ENCODE data around the gene MGST3. TPM values are rescaled to one million over a fixed set of nuclear protein-coding genes. Genes with fewer than 3 reads are reported as not detected.
A peak's percentile ranks its signal among the peaks of the same experiment; 100 is the strongest.

The MGST3 gene
- total and polyA plus RNA-seq, 2 of the 13 experiments (the other 11 are each of a cell fraction or from before 2014, with no cell fraction given), result 59.7 to 61.2 TPM

DNA sequence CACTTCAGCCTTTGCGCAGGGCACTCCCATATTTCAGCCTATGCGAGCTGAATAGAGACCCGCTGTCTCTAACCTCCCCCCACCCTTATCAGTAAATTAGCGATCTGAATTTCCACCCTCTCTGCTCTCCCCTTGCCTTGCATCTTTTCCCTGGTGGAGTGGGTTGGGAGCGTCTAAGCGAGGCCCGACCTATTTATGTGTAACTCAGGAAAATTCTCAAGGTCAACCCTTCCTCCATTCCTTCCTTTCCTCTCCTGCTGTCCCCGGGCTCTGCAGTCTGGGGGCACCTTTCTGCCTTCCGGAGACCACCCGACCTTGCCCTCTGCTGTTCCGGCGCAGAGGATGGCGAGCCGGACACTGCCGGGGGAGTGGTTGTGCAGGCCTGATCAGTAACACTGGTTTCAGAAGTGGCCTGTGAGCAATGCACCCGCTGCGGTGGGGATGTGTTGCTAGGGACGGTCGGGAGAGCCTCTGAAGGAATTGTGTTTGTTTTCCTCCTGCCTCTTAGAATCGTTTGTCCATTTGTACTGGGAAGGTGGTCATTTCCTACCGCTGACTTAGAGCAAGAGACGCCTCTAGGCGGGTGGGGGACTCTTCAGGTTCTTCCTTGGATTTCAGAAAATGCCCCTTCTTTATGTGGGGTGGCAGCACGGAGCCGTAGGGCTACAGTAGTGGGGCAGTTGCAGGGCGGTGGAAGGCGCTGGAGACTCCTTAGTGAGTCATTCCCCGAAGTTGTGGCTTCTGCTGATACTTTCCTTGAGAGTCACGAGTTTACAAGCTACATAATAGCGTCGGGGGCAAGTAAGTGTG lies 513 bp downstream of the MGST3 start (continued):
- TF ChIP-seq, protein P1, sequence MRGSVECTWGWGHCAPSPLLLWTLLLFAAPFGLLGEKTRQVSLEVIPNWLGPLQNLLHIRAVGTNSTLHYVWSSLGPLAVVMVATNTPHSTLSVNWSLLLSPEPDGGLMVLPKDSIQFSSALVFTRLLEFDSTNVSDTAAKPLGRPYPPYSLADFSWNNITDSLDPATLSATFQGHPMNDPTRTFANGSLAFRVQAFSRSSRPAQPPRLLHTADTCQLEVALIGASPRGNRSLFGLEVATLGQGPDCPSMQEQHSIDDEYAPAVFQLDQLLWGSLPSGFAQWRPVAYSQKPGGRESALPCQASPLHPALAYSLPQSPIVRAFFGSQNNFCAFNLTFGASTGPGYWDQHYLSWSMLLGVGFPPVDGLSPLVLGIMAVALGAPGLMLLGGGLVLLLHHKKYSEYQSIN (CRISPR knock-in tag; IDR thresholded peaks at IDR 0.05; ENCODE audit: borderline replicate concordance), result no peak
- TF ChIP-seq ZNF430 (CRISPR knock-in tag; IDR thresholded peaks at IDR 0.05) (peak; percentile 0; the same call in 1 of the 2 replicates), ELF1 (CRISPR knock-in tag; IDR thresholded peaks at IDR 0.05) (0 out of 2 replicates have a peak, but pooled peaks have one; percentile 11), CSRNP2 (CRISPR knock-in tag; conservative IDR thresholded peaks at IDR 0.05; ENCODE audit: low read depth) (no peak), PHB2 (IDR thresholded peaks at IDR 0.05; ENCODE audit: partially characterized antibody) (no peak), KMT2B (CRISPR knock-in tag; IDR thresholded peaks at IDR 0.05) (no peak), ZNF572 (CRISPR knock-in tag; IDR thresholded peaks at IDR 0.05) (peak; percentile 18; the same call in 1 of the 2 replicates), ZNF749 (CRISPR knock-in tag; IDR thresholded peaks at IDR 0.05; ENCODE audit: borderline replicate concordance) (no peak), ESRRA (CRISPR knock-in tag; IDR thresholded peaks at IDR 0.05; ENCODE audit: low read depth) (no peak), IKZF4 (CRISPR knock-in tag; IDR thresholded peaks at IDR 0.05; ENCODE audit: borderline replicate concordance, low read depth, not compliant biosample characterization) (no peak), HNRNPL (IDR thresholded peaks at IDR 0.05; ENCODE audit: low read depth, low read length) (no peak), ZNF598 (CRISPR knock-in tag; IDR thresholded peaks at IDR 0.05; ENCODE audit: borderline replicate concordance) (no peak), TBX2 (CRISPR knock-in tag; IDR thresholded peaks at IDR 0.05; ENCODE audit: borderline replicate concordance) (no peak), KLF15 (CRISPR knock-in tag; IDR thresholded peaks at IDR 0.05; ENCODE audit: borderline replicate concordance) (no peak), SNAPC5 (CRISPR knock-in tag; IDR thresholded peaks at IDR 0.05; ENCODE audit: borderline replicate concordance) (0 out of 2 replicates have a peak, but pooled peaks have one; percentile 60), PHF20 (CRISPR knock-in tag; IDR thresholded peaks at IDR 0.05) (no peak), PAX8 (CRISPR knock-in tag; IDR thresholded peaks at IDR 0.05; ENCODE audit: borderline replicate concordance) (no peak), ONECUT2 (CRISPR knock-in tag; IDR thresholded peaks at IDR 0.05) (no peak), ZBTB21 (CRISPR knock-in tag; IDR thresholded peaks at IDR 0.05) (0 out of 2 replicates have a peak, but pooled peaks have one; percentile 20)
- TF ChIP-seq, protein P2, sequence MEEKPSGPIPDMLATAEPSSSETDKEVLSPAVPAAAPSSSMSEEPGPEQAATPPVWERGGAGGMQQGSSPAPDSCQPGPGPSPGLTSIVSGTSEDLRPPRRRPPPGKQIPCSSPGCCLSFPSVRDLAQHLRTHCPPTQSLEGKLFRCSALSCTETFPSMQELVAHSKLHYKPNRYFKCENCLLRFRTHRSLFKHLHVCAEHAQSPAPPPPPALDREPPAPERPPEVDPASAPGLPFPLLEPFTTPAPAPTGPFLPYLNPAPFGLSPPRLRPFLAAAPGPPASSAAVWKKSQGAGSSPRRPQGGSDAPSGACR (CRISPR knock-in tag; IDR thresholded peaks at IDR 0.05), result no peak
- TF ChIP-seq, protein P3, sequence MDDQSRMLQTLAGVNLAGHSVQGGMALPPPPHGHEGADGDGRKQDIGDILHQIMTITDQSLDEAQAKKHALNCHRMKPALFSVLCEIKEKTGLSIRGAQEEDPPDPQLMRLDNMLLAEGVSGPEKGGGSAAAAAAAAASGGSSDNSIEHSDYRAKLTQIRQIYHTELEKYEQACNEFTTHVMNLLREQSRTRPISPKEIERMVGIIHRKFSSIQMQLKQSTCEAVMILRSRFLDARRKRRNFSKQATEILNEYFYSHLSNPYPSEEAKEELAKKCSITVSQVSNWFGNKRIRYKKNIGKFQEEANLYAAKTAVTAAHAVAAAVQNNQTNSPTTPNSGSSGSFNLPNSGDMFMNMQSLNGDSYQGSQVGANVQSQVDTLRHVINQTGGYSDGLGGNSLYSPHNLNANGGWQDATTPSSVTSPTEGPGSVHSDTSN (CRISPR knock-in tag; IDR thresholded peaks at IDR 0.05; ENCODE audit: borderline replicate concordance), result no peak
- TF ChIP-seq, protein P4, sequence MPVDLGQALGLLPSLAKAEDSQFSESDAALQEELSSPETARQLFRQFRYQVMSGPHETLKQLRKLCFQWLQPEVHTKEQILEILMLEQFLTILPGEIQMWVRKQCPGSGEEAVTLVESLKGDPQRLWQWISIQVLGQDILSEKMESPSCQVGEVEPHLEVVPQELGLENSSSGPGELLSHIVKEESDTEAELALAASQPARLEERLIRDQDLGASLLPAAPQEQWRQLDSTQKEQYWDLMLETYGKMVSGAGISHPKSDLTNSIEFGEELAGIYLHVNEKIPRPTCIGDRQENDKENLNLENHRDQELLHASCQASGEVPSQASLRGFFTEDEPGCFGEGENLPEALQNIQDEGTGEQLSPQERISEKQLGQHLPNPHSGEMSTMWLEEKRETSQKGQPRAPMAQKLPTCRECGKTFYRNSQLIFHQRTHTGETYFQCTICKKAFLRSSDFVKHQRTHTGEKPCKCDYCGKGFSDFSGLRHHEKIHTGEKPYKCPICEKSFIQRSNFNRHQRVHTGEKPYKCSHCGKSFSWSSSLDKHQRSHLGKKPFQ (CRISPR knock-in tag; IDR thresholded peaks at IDR 0.05; ENCODE audit: insufficient replicate concordance), result no peak
